Left cardiac atrium (tissue), 4 donors: ENCODE data around the gene HCN4. TPM values are rescaled to one million over a fixed set of nuclear protein-coding genes. Genes with fewer than 3 reads are reported as not detected.
"Not testable (repeated sequence)": the region's sequence is repeated elsewhere in the genome, so short reads cannot be mapped to it uniquely, and the experiment has no call there.

Experiments used
- ATAC-seq, 2 donors: fragments of 200-7000 bp; cut with Tn5 transposase; one replicate each; pipeline ENCODE4 v1.9.1; 2020; ENCODE audit warnings: mild to moderate bottlenecking in 2 of 2, moderate library complexity in 2 of 2
- DNase-seq: peaks from one replicate; pipeline ENCODE4 v3.0.0-alpha.2; 2020
- intact Hi-C, 2 donors: fragments of 100-400 bp; cut with DNase I; formaldehyde crosslinking; loops; one replicate each; pipeline versions ENCODE4 v1.14.1 to v1.15.1; 2022 to 2023
- long read RNA-seq: library from polyadenylated mRNA; unstranded; transcript quantifications from one replicate; pipeline ENCODE4 v2.0.0, GENCODE V29; 2021
- total RNA-seq, 2 donors: library from RNA; stranded (reverse); fragmentation: NEBNext Ultra II Directional; extraction: Animal tissue kit (Norgen Biotek cat#: 25700); gene quantifications; one replicate each; pipeline ENCODE4 v1.2.1, GENCODE V29; 2021
- donor health status: DM: no; HTN: yes; CAD: no.
- donor health status: DM: no; HTN: yes; CAD: no; lungs with severe emphysema.
- donor health status: DM: yes; HTN: yes; CAD: no.
- donor health status: Dilated cardiomyopathy.

Gene HCN4
- total RNA-seq = 1 to 10 TPM; 5.9 to 7.7 TPM
- long read RNA-seq, partial matches to known transcripts = 0 of 6 reads
- long read RNA-seq, other reads (novel, unspliced or antisense) = 6 of 6 reads

GRCh38 chr15:73368301-73369136, at the start of gene HCN4:
Gene HCN4, minus strand, starts transcription at chr15:73368958. Its CDS starts 688 bp downstream, at chr15:73368270.
- DNase-seq (no peak), ATAC-seq (peak; percentile 60 to 62)
- intact Hi-C loops = no loop called here

- no peak for DNase-seq
- ATAC-seq = no peak
- intact Hi-C loops = no loop called here
Observed at GRCh38 chr15:73414876-73415275, 46.1 kb upstream of the HCN4 start.

- intact Hi-C loops = no loop called here
- DNase-seq (no peak), ATAC-seq (no peak)
Observed at GRCh38 chr15:73403171-73403570, 34.4 kb upstream of the HCN4 start.

- intact Hi-C loops, DNase-seq, ATAC-seq: not testable (repeated sequence)
Observed at GRCh38 chr15:73400222-73400621, 31.5 kb upstream of the HCN4 start.

- no peak for ATAC-seq
- intact Hi-C loops = loop anchor here in 1 of 2 donors (10.0 kb wide), 1 partner anchor 126 kb away; no protein-coding TSS in a partner anchor
Observed at GRCh38 chr15:73398861-73399260, 30.1 kb upstream of the HCN4 start.

GRCh38 chr15:73397461-73397860, 28.7 kb upstream of the HCN4 start:
- intact Hi-C loops = loop anchor here in 1 of 2 donors (10.0 kb wide), 1 partner anchor 127 kb away; no protein-coding TSS in a partner anchor
- no peak for DNase-seq
- no peak for ATAC-seq

More at GRCh38 chr15:73398861-73399260, 30.1 kb upstream of the HCN4 start:
- no peak for DNase-seq

- ATAC-seq = no peak
- no peak for DNase-seq
- intact Hi-C loops = loop anchor here in 1 of 2 donors (10.0 kb wide), 1 partner anchor 129 kb away; no protein-coding TSS in a partner anchor
Observed at GRCh38 chr15:73395671-73396070, 26.9 kb upstream of the HCN4 start.

- ATAC-seq (peak; percentile 87 to 95), DNase-seq (peak; percentile 61)
- intact Hi-C loops = loop anchor here in 1 of 2 donors (10.0 kb wide), 1 partner anchor 130 kb away; no protein-coding TSS in a partner anchor
Observed at GRCh38 chr15:73394782-73395181, 26.0 kb upstream of the HCN4 start.

GRCh38 chr15:73393336-73393735, 24.6 kb upstream of the HCN4 start:
- DNase-seq (no peak), ATAC-seq (no peak)
- intact Hi-C loops = loop anchor here in 1 of 2 donors (10.0 kb wide), 1 partner anchor 131 kb away; no protein-coding TSS in a partner anchor

- ATAC-seq (no peak), DNase-seq (no peak)
- intact Hi-C loops = loop anchor here in 1 of 2 donors (10.0 kb wide), 1 partner anchor 133 kb away; no protein-coding TSS in a partner anchor
Observed at GRCh38 chr15:73392025-73392424, 23.3 kb upstream of the HCN4 start.

- ATAC-seq = no peak
- DNase-seq = no peak
- intact Hi-C loops = loop anchor here in 1 of 2 donors (10.0 kb wide), 1 partner anchor 134 kb away; no protein-coding TSS in a partner anchor
Observed at GRCh38 chr15:73391128-73391872, 22.5 kb upstream of the HCN4 start.

GRCh38 chr15:73389971-73390544, 21.3 kb upstream of the HCN4 start:
- intact Hi-C loops = loop anchor here in 1 of 2 donors (10.0 kb wide), 1 partner anchor 135 kb away; no protein-coding TSS in a partner anchor
- ATAC-seq (no peak), DNase-seq (no peak)

GRCh38 chr15:73389539-73389938, 20.8 kb upstream of the HCN4 start:
- DNase-seq = no peak
- intact Hi-C loops = no loop called here
- ATAC-seq = peak; percentile 40 to 86

GRCh38 chr15:73388256-73388781, 19.6 kb upstream of the HCN4 start:
- intact Hi-C loops = no loop called here

GRCh38 chr15:73387507-73388255, 18.9 kb upstream of the HCN4 start:
- intact Hi-C loops = no loop called here
- ATAC-seq (peak in 1 of 2 donors; percentile 27), DNase-seq (no peak)

More at GRCh38 chr15:73388256-73388781, 19.6 kb upstream of the HCN4 start:
- peak in 1 of 2 donors; percentile 91 for ATAC-seq
- DNase-seq = no peak

GRCh38 chr15:73386886-73387506, 18.2 kb upstream of the HCN4 start:
- intact Hi-C loops = no loop called here
- ATAC-seq (no peak), DNase-seq (no peak)

GRCh38 chr15:73386238-73386637, 17.5 kb upstream of the HCN4 start:
- DNase-seq (no peak), ATAC-seq (no peak)
- intact Hi-C loops = no loop called here

GRCh38 chr15:73385205-73385604, 16.4 kb upstream of the HCN4 start:
- ATAC-seq (no peak), DNase-seq (no peak)
- intact Hi-C loops = no loop called here
